ENCODE data around the gene PPP1R1A. TPM values are rescaled to one million over a fixed set of nuclear protein-coding genes. Genes with fewer than 3 reads are reported as not detected.

The PPP1R1A gene
- total and polyA plus RNA-seq, 9 of the 15 experiments (the other 6 are each of a cell fraction or from before 2014, with no cell fraction given) = not detected

DNA sequence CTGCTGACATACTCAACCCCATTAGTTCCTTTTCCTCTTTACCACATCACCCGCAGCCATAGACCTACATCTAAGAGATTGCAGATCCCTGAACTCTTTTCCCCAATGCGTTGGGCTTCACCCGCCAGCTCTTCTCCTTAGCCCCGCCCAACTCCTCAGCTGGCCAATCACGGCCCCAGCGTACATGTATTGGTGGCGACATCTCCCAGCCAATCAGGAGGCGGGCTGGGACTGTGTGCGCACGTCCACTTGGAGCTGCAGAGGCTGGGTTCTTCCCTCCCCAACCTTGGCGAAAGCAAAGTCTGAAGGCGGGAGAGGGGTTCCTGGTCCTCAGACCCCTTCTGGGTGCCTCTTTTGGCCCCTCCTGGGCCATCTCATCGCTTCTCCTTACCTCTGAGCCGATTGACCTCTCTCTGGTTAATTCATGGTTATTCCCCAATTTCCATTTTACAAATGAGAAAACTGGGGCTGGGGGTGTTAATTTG is 28.0 kb downstream of the PPP1R1A start:
- no peaks in the 10 kb centered on the region for H3K79me2 ChIP-seq (ENCODE audit: control insufficient read depth, insufficient read depth, low read length)
- CTCF ChIA-PET (ENCODE audit: low intra/inter-chr PET ratio) = no interaction called here
- peak overlapping the region in 1 of 2 experiments; percentile 53; a peak in 3 of 4 replicates for H3K9ac ChIP-seq (ENCODE audit: insufficient read depth in 1 of 2, low read depth in 2 of 2, low read length in 2 of 2)
- peak overlapping the region; percentile 31 for H3K4me3 ChIP-seq
- peak; percentile 100 for ATAC-seq
- FAIRE-seq = peak; percentile 99
- H3K9me1 ChIP-seq (ENCODE audit: control insufficient read depth, insufficient read depth, low read length) = no peaks in the 10 kb centered on the region
- no peaks in the 10 kb centered on the region for H4K20me1 ChIP-seq (replicated peaks; ENCODE audit: control insufficient read depth, insufficient read depth, low read length)
- POLR2A ChIA-PET = interaction anchor here (0.6 to 1.1 kb wide), 6 partner anchors 9 to 40 kb away, joined by 3 to 7 read pairs (median 4); partner anchors contain the start of gene PDE1B
- no peaks in the 10 kb centered on the region for H3K36me3 ChIP-seq (ENCODE audit: control insufficient read depth, insufficient read depth, low read length)
- in situ Hi-C loops (cut with MboI) = no loop called here
- BruUV-seq (replicated peaks) = no TSS peak
- DNase-seq (ENCODE audit: extremely low read depth in 1 of 4, low spot score in 3 of 4) = peak; percentile 92 to 99 (median 98)
- peaks cover 3 to 14% of the 10 kb centered on the region in 2 experiments; a peak in 4 of 5 replicates for H3K4me1 ChIP-seq (replicated peaks in 1 of 2; ENCODE audit: control insufficient read depth in 2 of 2, insufficient read depth in 2 of 2, low read length in 2 of 2)
- no peaks in the 10 kb centered on the region for H3K9me3 ChIP-seq (replicated peaks; ENCODE audit: control insufficient read depth, insufficient read depth, low read depth, low read length)
- H2AFZ ChIP-seq (ENCODE audit: low read depth, low read length) = peak overlapping the region; percentile 96
- intact Hi-C loops (cut with micrococcal nuclease) = no loop called here
- WGBS (ENCODE audit: insufficient coverage, low coverage, missing lambda C conversion rate) = under 1% methylated on average over 13 of the region's 14 CpGs
- H3K4me2 ChIP-seq (ENCODE audit: insufficient read depth, low read length) = peak overlapping the region; percentile 72
- peaks cover 0 to 6% of the 10 kb centered on the region in 2 experiments; a peak in 3 of 5 replicates for H3K27me3 ChIP-seq (ENCODE audit: control insufficient read depth in 2 of 2, insufficient read depth in 2 of 2, low read length in 2 of 2)
- peak overlapping the region; percentile 16; the same call in 1 of the 3 replicates for H3K27ac ChIP-seq (ENCODE audit: extremely low read depth, low read depth, low read length)
- TF ChIP-seq MBD2 (IDR thresholded peaks at IDR 0.05; ENCODE audit: borderline replicate concordance, low read depth) (peak; percentile 34; the same call in 1 of the 2 replicates), PTBP1 (IDR thresholded peaks at IDR 0.05; ENCODE audit: low read depth, low read length) (no peak), TOE1 (IDR thresholded peaks at IDR 0.05; ENCODE audit: borderline replicate concordance) (0 out of 2 replicates have a peak, but pooled peaks have one; percentile 30), TOE1 (CRISPR knock-in tag; IDR thresholded peaks at IDR 0.05; ENCODE audit: borderline replicate concordance, low read depth) (no peak), ZNF277 (CRISPR knock-in tag; IDR thresholded peaks at IDR 0.05; ENCODE audit: borderline replicate concordance) (no peak), SOX6 (IDR thresholded peaks at IDR 0.05) (no peak), MIER1 (IDR thresholded peaks at IDR 0.05; ENCODE audit: low read depth) (no peak), KLF6 (CRISPR knock-in tag; IDR thresholded peaks at IDR 0.05; ENCODE audit: borderline replicate concordance) (no peak), POLR2G (IDR thresholded peaks at IDR 0.05; ENCODE audit: low read depth, low read length) (peak; percentile 68), HNRNPUL1 (IDR thresholded peaks at IDR 0.05; ENCODE audit: low read length) (no peak), XRCC3 (IDR thresholded peaks at IDR 0.05) (no peak)
- TF ChIP-seq, protein P1, sequence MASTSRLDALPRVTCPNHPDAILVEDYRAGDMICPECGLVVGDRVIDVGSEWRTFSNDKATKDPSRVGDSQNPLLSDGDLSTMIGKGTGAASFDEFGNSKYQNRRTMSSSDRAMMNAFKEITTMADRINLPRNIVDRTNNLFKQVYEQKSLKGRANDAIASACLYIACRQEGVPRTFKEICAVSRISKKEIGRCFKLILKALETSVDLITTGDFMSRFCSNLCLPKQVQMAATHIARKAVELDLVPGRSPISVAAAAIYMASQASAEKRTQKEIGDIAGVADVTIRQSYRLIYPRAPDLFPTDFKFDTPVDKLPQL (IDR thresholded peaks at IDR 0.05; ENCODE audit: extremely low read depth, insufficient read length) = no peak
- TF ChIP-seq, protein P2, sequence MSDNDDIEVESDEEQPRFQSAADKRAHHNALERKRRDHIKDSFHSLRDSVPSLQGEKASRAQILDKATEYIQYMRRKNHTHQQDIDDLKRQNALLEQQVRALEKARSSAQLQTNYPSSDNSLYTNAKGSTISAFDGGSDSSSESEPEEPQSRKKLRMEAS (CRISPR knock-in tag; IDR thresholded peaks at IDR 0.05) = 0 out of 2 replicates have a peak, but pooled peaks have one; percentile 34
